Measurements from ENCODE around the gene CLBA1. TPM values are rescaled to one million over a fixed set of nuclear protein-coding genes. Genes with fewer than 3 reads are reported as not detected.

CLBA1 gene
- polyA plus RNA-seq, 2 donors = 6.5 to 8.3 TPM

DNA sequence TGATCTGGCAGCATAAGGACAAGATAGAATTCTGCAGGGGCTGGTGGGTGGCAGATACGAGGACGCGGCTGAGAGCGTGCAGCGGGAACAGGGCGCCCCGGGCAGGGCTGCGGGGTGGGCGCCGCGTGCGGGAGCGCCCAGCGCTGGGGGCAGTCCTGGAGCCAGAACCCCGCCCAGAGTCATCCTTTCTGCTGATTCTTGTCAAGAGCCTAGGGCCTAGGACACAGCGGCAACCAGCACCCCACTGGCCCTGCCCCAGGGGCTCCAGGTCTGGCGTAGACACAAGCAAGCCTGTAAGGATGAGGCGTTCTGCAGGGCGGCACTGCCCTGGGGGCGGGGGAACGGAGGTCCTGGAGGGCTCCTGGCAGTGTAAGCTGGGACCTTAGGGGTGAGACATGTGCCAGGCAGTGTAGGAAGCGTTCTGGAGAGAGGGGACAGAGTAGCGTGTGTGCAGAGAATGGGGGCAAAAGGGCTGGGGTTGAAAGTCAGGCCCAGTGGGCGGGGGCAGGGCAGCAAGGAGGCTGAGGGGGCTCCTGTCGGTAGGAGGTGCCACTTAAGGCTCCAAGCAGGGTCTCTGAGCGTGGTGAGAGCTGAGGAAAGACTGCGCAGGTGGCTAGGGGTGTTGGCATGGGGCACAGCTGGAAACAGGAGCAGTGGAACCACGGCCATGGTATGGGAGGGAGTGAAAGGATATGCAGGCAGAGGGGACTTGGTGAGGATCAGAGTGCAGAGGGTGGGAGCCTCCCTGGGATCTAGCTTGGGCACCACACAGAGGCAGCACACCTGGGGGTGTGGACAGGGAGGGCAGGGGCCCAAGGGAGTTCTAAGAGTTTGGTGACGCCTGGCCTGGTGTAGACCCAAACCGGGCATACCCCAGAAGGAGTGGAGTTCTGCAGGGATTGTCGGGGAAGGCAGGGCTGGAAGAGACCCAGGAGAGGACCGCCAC, 6.6 kb upstream of the CLBA1 start:
- peak overlapping the region in 1 of 2 donors; percentile 30 for H3K27ac ChIP-seq (ENCODE audit: low read depth in 2 of 2, low read length in 1 of 2)

DNA sequence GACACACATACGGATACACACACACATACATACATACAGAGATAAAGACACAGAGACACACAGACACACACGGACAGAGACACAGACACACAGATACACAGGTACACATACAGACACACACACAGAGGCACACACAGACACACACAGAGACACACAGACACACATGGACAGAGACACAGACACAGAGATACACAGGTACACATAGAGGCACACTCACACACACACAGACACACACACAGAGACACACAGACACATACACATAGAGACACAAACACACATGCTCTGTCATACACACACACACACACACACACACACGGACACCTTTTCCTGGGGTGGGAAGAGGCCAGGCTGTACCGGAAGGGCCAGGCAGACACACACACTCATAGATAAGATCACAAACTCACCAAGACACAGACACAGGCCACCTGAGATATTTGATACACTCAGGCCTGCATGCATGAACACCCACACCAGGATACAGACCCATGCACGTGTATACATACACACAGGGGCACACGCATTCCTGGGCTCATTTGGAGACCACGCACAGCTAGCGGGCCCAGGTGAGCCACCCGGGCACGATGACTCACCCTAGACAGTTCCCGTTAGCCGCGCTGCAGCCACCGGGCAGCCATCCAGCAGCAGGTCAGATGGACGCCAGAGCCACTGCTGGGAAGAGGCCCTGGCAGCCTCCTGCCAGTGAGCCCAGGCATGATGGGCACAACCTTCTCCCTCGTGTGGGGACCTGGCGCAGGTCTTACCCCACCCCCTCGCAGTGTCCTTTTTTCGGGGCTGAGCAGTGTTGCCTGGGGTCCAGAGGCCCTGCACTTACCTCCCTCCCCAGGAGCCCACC, 5.6 kb upstream of the CLBA1 start:
- Histone ChIP-seq H3K27me3 (ENCODE audit: control insufficient read depth in 1 of 2, insufficient read depth in 2 of 2, low read length in 2 of 2) (no peaks in the 10 kb centered on the region), H3K36me3 (ENCODE audit: control insufficient read depth in 2 of 2, insufficient read depth in 2 of 2, low read length in 1 of 2) (no peaks in the 10 kb centered on the region), H3K4me1 (ENCODE audit: control insufficient read depth in 2 of 2, insufficient read depth in 2 of 2, low read length in 1 of 2) (peaks cover 8 to 28% of the 10 kb centered on the region in 2 donors), H3K9me3 (ENCODE audit: control insufficient read depth in 2 of 2, insufficient read depth in 1 of 2, low read depth in 1 of 2, low read length in 1 of 2) (no peaks in the 10 kb centered on the region), H3K27ac (ENCODE audit: low read depth in 2 of 2, low read length in 1 of 2) (peak overlapping the region in 1 of 2 donors; percentile 18), H3K4me3 (ENCODE audit: low read depth in 1 of 2, low read length in 2 of 2) (no peak overlapping the region)
- 45 to 53% methylated on average over 19 of the region's 19 CpGs for WGBS, 2 donors

More for the DNA sequence above, 6.6 kb upstream of the CLBA1 start:
- H3K36me3 ChIP-seq (ENCODE audit: control insufficient read depth in 2 of 2, insufficient read depth in 2 of 2, low read length in 1 of 2) = no peaks in the 10 kb centered on the region
- 51 to 58% methylated on average over 32 of the region's 32 CpGs for WGBS, 2 donors
- peaks cover 8 to 33% of the 10 kb centered on the region in 2 donors for H3K4me1 ChIP-seq (ENCODE audit: control insufficient read depth in 2 of 2, insufficient read depth in 2 of 2, low read length in 1 of 2)
- H3K4me3 ChIP-seq (ENCODE audit: low read depth in 1 of 2, low read length in 2 of 2) = no peak overlapping the region
- no peaks in the 10 kb centered on the region for H3K9me3 ChIP-seq (ENCODE audit: control insufficient read depth in 2 of 2, insufficient read depth in 1 of 2, low read depth in 1 of 2, low read length in 1 of 2)
- no peaks in the 10 kb centered on the region for H3K27me3 ChIP-seq (ENCODE audit: control insufficient read depth in 1 of 2, insufficient read depth in 2 of 2, low read length in 2 of 2)

DNA sequence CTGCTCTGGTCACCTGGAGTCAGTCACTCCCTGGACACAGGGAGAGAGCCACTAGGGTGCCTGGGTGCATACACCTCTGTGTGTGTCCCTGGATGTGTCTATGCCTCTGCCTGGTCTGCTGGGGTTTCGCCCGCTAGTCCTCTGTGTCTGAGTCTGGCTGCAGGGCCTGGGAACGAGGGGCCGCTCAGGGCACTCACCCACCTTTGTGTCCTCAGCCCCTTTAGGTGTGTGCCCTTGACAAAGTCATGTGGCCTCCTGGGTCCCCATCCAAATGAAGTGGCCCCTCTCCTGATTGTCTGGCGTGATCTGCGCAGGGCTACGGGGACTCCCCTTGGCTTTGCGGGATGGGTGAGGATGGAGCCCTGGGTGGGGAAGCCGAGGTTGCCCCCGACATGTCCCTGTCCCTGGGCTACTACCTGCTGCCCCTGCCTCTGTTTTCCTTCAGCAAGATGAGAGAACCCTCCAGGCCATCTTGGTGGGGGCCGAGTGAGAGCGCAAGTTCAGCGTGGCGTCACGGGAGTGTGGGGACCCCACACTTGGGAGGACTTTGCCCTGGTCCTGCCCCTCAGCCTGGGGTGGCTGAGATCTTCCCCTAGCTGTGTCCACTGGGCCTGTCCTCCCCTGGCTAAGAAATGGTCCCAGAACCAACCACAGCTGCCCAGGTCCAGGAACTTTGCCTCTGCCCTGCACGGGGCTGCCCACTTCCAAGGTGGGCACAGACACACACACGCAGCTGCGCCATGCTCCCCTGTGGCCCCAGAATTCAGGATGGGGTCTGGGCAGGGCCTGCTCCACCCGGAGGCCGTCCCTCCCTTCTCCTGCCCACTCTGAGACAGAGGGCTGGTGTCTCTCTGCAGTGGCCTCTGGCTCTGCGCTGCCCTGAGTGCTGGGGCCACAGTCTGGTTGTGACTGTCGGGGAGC, 4.7 kb upstream of the CLBA1 start:
- Histone ChIP-seq H3K36me3 (ENCODE audit: control insufficient read depth in 2 of 2, insufficient read depth in 2 of 2, low read length in 1 of 2) (no peaks in the 10 kb centered on the region), H3K4me1 (ENCODE audit: control insufficient read depth in 2 of 2, insufficient read depth in 2 of 2, low read length in 1 of 2) (peaks cover 2 to 25% of the 10 kb centered on the region in 2 donors), H3K27me3 (ENCODE audit: control insufficient read depth in 1 of 2, insufficient read depth in 2 of 2, low read length in 2 of 2) (no peaks in the 10 kb centered on the region), H3K9me3 (ENCODE audit: control insufficient read depth in 2 of 2, insufficient read depth in 1 of 2, low read depth in 1 of 2, low read length in 1 of 2) (no peaks in the 10 kb centered on the region), H3K4me3 (ENCODE audit: low read depth in 1 of 2, low read length in 2 of 2) (no peak overlapping the region), H3K27ac (ENCODE audit: low read depth in 2 of 2, low read length in 1 of 2) (no peak overlapping the region)
- WGBS, 2 donors = 91 to 92% methylated on average over 22 of the region's 22 CpGs

DNA sequence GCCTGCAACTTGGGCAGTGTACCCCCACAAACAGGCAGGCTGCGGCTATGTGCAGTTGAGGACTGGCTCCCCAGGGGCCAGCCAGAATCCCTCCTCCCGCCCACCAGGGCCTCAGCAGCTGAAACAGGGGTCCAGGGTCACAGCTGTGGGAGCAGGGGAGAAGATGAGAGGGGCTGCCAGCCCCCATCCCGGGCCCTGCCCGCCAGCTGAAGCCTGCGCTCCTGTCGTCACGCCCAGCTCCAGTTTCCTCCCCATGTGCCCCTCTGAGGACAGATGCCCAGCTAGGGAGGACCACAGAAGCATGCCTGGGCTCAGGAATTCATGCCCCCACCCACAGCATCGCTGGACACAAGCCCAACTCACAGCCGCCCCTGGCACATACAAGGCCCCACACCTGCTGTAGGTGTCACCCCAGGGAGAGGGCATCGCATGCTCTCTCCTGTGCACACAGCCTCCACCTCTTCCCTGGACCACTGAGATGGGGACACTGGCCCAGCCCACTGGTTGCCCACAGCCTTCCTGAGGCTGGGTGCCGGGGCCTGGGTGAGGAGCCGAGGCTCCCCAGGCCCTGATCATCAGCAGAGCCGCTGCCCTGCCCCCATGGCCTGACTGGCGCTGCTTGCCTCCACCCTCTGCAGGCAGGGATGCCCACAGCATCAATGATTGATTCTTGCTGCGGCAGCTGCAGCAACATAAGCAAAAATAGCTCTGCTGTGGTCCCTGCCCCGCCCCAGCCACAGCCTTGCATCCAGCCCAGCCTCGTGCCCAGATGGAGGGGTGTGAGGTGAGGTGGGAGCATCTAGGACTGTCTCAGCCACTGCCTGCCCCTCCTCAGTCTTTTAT, 3.7 kb upstream of the CLBA1 start:
- Histone ChIP-seq H3K4me3 (ENCODE audit: low read depth in 1 of 2, low read length in 2 of 2) (no peak overlapping the region), H3K27me3 (ENCODE audit: control insufficient read depth in 1 of 2, insufficient read depth in 2 of 2, low read length in 2 of 2) (no peaks in the 10 kb centered on the region), H3K9me3 (ENCODE audit: control insufficient read depth in 2 of 2, insufficient read depth in 1 of 2, low read depth in 1 of 2, low read length in 1 of 2) (no peaks in the 10 kb centered on the region), H3K36me3 (ENCODE audit: control insufficient read depth in 2 of 2, insufficient read depth in 2 of 2, low read length in 1 of 2) (no peaks in the 10 kb centered on the region), H3K4me1 (ENCODE audit: control insufficient read depth in 2 of 2, insufficient read depth in 2 of 2, low read length in 1 of 2) (peaks cover 9 to 26% of the 10 kb centered on the region in 2 donors), H3K27ac (ENCODE audit: low read depth in 2 of 2, low read length in 1 of 2) (no peak overlapping the region)
- 76 to 78% methylated on average over 17 of the region's 17 CpGs for WGBS, 2 donors

DNA sequence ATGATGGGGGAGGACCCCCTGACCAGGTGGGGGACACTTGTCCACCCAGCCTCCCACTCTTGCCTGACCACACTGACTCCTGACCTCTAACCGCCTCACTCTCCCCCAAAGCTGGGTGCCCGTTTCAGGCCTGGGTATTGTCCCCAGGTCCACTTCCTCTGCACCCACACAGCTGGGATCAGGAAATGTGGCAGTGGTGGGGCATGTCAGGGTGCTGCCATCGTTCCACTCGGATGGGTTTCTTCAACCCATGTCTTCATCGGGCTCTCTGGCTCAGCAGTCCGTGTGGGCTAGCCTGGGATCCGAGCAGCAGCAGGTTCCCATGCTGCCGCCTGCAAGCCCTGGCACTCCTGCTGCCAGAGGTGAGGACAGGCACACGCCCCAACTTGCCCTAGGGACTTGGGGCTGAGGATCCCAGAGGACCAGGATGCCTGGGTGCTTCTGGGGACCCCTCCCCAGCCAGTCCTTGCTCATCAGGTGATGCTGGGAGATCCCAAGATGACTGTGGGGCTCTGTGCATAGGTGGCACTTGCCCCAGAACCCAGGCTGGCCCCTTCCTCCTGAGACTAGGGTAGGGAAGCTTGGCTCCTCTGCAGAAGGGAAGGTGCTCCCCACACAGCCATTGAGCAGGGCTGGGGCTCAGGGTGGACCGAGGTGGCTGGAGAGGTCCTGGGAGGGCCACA, 2.9 kb upstream of the CLBA1 start:
- Histone ChIP-seq H3K4me1 (ENCODE audit: control insufficient read depth in 2 of 2, insufficient read depth in 2 of 2, low read length in 1 of 2) (peaks cover 9 to 18% of the 10 kb centered on the region in 2 donors), H3K4me3 (ENCODE audit: low read depth in 1 of 2, low read length in 2 of 2) (no peak overlapping the region)

DNA sequence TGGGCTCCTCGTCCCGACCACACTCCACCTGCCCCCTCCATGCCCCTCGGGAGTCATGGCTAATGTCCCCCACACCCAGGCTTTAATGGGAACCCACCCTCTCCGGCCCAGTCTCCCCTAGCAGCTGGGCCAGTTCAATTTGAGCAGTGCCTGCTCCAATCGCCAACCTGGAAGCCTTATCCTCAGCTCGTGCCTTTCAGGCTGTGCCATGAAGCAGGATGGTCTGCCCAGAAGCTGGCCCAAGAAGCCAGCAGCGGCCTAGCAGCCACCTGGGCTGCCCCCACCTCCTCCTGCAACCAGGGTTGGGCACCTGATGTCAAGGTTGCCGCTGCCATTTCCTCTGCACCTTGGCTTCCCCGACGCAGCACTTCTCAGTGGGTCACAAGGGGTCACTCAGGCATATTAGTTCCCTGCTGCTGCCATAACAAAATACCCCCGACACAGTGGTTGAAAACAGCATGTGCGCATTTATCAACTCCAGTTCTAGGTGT, 2.3 kb upstream of the CLBA1 start:
- no peaks in the 10 kb centered on the region for H3K9me3 ChIP-seq (ENCODE audit: control insufficient read depth in 2 of 2, insufficient read depth in 1 of 2, low read depth in 1 of 2, low read length in 1 of 2)
- no peaks in the 10 kb centered on the region for H3K36me3 ChIP-seq (ENCODE audit: control insufficient read depth in 2 of 2, insufficient read depth in 2 of 2, low read length in 1 of 2)
- no peaks in the 10 kb centered on the region for H3K27me3 ChIP-seq (ENCODE audit: control insufficient read depth in 1 of 2, insufficient read depth in 2 of 2, low read length in 2 of 2)
- H3K4me3 ChIP-seq (ENCODE audit: low read depth in 1 of 2, low read length in 2 of 2) = no peak overlapping the region
- H3K4me1 ChIP-seq (ENCODE audit: control insufficient read depth in 2 of 2, insufficient read depth in 2 of 2, low read length in 1 of 2) = peaks cover 9 to 15% of the 10 kb centered on the region in 2 donors
- WGBS, 2 donors = 79 to 83% methylated on average over 12 of the region's 12 CpGs
- H3K27ac ChIP-seq (ENCODE audit: low read depth in 2 of 2, low read length in 1 of 2) = no peak overlapping the region

More for the DNA sequence above, 2.9 kb upstream of the CLBA1 start:
- H3K27me3 ChIP-seq (ENCODE audit: control insufficient read depth in 1 of 2, insufficient read depth in 2 of 2, low read length in 2 of 2) = no peaks in the 10 kb centered on the region
- no peak overlapping the region for H3K27ac ChIP-seq (ENCODE audit: low read depth in 2 of 2, low read length in 1 of 2)
- H3K36me3 ChIP-seq (ENCODE audit: control insufficient read depth in 2 of 2, insufficient read depth in 2 of 2, low read length in 1 of 2) = no peaks in the 10 kb centered on the region
- H3K9me3 ChIP-seq (ENCODE audit: control insufficient read depth in 2 of 2, insufficient read depth in 1 of 2, low read depth in 1 of 2, low read length in 1 of 2) = no peaks in the 10 kb centered on the region
- 60 to 77% methylated on average over 9 to 10 of the region's 10 CpGs for WGBS, 2 donors

DNA sequence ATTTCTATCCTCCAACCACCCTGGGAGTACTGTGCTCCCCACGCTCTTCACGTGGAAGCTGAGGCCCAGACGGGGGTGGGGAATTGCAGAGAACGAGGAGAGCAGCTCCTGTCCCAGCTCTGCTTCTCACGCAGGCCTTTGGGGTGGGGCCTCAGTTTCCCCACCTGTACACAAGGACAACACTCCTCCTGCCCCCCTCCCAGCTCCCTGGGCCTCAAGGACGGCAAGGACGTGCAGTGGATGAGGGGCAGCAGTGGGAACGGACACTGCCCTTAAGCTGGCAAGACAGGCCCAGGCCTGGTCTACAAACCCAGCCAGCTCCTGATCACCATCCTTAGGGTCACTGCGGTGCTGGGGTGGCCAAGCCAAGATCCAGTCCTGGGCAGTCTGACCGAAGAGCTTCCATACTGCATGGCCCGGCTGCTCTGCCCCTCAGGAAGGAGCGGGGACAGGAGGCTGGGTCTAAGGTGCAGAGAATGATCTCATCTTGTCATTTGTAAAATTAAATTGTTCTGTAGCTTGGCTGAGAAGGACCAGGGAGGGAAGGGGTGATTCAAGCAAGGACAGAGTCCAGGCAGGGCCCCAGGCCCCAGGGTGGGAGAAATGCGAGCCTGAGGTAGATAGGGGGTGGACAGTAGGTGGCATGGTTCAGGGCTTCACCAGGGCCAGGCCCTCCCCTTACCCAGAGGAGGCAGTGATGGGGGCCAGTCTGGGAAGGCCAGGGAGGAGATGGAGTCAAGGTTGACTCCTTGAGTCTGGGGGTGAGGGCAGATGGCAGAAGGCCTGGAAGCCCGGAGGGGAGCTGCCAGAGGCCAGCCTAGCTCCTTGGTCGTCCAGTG, 1.3 kb upstream of the CLBA1 start:
- WGBS, 2 donors = 90 to 92% methylated on average over 15 of the region's 15 CpGs
- Histone ChIP-seq H3K27me3 (ENCODE audit: control insufficient read depth in 1 of 2, insufficient read depth in 2 of 2, low read length in 2 of 2) (no peaks in the 10 kb centered on the region), H3K4me3 (ENCODE audit: low read depth in 1 of 2, low read length in 2 of 2) (no peak overlapping the region), H3K27ac (ENCODE audit: low read depth in 2 of 2, low read length in 1 of 2) (no peak overlapping the region), H3K36me3 (ENCODE audit: control insufficient read depth in 2 of 2, insufficient read depth in 2 of 2, low read length in 1 of 2) (no peaks in the 10 kb centered on the region), H3K4me1 (ENCODE audit: control insufficient read depth in 2 of 2, insufficient read depth in 2 of 2, low read length in 1 of 2) (peaks cover 9 to 15% of the 10 kb centered on the region in 2 donors), H3K9me3 (ENCODE audit: control insufficient read depth in 2 of 2, insufficient read depth in 1 of 2, low read depth in 1 of 2, low read length in 1 of 2) (no peaks in the 10 kb centered on the region)

Data from esophagus (tissue), 2 donors.